Measurements from ENCODE around the gene KLF17.
"Not testable (repeated sequence)": the region's sequence is repeated elsewhere in the genome, so short reads cannot be mapped to it uniquely, and the experiment has no call there.

Gene KLF17

GRCh38 chr1:44138239-44138638 is 19.6 kb downstream of the KLF17 start:
- TF ChIP-seq CTCF (conservative IDR thresholded peaks at IDR 0.05; ENCODE audit: low read depth, low read length): no peak
- no peak for DNase-seq (ENCODE audit: low read depth)
- H3K4me3 ChIP-seq (ENCODE audit: low read depth, low read length): no peak overlapping the region

- H3K4me3 ChIP-seq (ENCODE audit: low read depth, low read length); DNase-seq (ENCODE audit: low read depth): not testable (repeated sequence)
Observed at GRCh38 chr1:44139565-44139964, 20.9 kb downstream of the KLF17 start.

- no peak for DNase-seq (ENCODE audit: low read depth)
- no peak for TF ChIP-seq CTCF (conservative IDR thresholded peaks at IDR 0.05; ENCODE audit: low read depth, low read length)
- no peak within 1 kb of the TSS for H3K4me3 ChIP-seq (ENCODE audit: low read depth, low read length)
Observed at GRCh38 chr1:44141531-44141930, 22.9 kb downstream of the KLF17 start, which contains the start of gene KLF18. KLF18 (minus strand) TSS chr1:44141631; CDS start chr1:44141631, 0 bp downstream.

GRCh38 chr1:44144962-44145756 is 26.5 kb downstream of the KLF17 start:
- H3K4me3 ChIP-seq (ENCODE audit: low read depth, low read length): no peak overlapping the region
- DNase-seq (ENCODE audit: low read depth): no peak
- TF ChIP-seq CTCF (conservative IDR thresholded peaks at IDR 0.05; ENCODE audit: low read depth, low read length): no peak

GRCh38 chr1:44146536-44147361 is 28.1 kb downstream of the KLF17 start:
- no peak for TF ChIP-seq CTCF (conservative IDR thresholded peaks at IDR 0.05; ENCODE audit: low read depth, low read length)
- DNase-seq (ENCODE audit: low read depth): no peak
- no peak overlapping the region for H3K4me3 ChIP-seq (ENCODE audit: low read depth, low read length)

- DNase-seq (ENCODE audit: low read depth): no peak
- no peak for TF ChIP-seq CTCF (conservative IDR thresholded peaks at IDR 0.05; ENCODE audit: low read depth, low read length)
- no peak overlapping the region for H3K4me3 ChIP-seq (ENCODE audit: low read depth, low read length)
Observed at GRCh38 chr1:44147582-44147981, 29.0 kb downstream of the KLF17 start.

GRCh38 chr1:44151332-44151731 is 32.7 kb downstream of the KLF17 start:
- TF ChIP-seq CTCF (conservative IDR thresholded peaks at IDR 0.05; ENCODE audit: low read depth, low read length): no peak
- no peak for DNase-seq (ENCODE audit: low read depth)
- no peak overlapping the region for H3K4me3 ChIP-seq (ENCODE audit: low read depth, low read length)
